SK-N-SH treated with all-trans-retinoic acid at 6 μM for 48 hours (cell line): Measurements from ENCODE around the gene TRPM1.

Experiments
- ARNTL ChIP-seq: fragments of 450-650 bp; formaldehyde crosslinking; IDR thresholded peaks from 2 replicates; pipeline ENCODE4 v1.5.0; 2020; ENCODE audit warnings: low read depth, mild to moderate bottlenecking, moderate library complexity, borderline replicate concordance
- OSR1 ChIP-seq: fragments of 250-450 bp; sonication (Bioruptor Pico); IDR thresholded peaks from 2 replicates; pipeline ENCODE4 v1.8.0; 2022; ENCODE audit warnings: moderate library complexity, mild to moderate bottlenecking, inconsistent platforms
- RARB ChIP-seq: fragments of 250-450 bp; sonication (Bioruptor Pico); IDR thresholded peaks from 2 replicates; pipeline ENCODE4 v1.8.0; 2021; ENCODE audit warnings: mild to moderate bottlenecking, moderate library complexity
- ZFP3 ChIP-seq: fragments of 250-450 bp; sonication (Bioruptor Pico); IDR thresholded peaks from 2 replicates; pipeline ENCODE4 v1.5.0; 2020; ENCODE audit warnings: mild to moderate bottlenecking, moderate library complexity
- ZNF565 ChIP-seq: fragments of 450-650 bp; formaldehyde crosslinking; conservative IDR thresholded peaks from 2 replicates; pipeline ENCODE4 v1.5.0; 2020; ENCODE audit warnings: low read depth, mild to moderate bottlenecking, moderate library complexity
- TF ChIP-seq, protein P1 (sequence below): fragments of 250-450 bp; sonication (Bioruptor Pico); IDR thresholded peaks from 2 replicates; pipeline ENCODE4 v1.5.1; 2020; ENCODE audit warnings: low read depth, mild to moderate bottlenecking, moderate library complexity
- TF ChIP-seq, protein P2 (sequence below): fragments of 250-450 bp; sonication (Bioruptor Pico); IDR thresholded peaks from 2 replicates; pipeline ENCODE4 v1.8.0; 2021; ENCODE audit warnings: low read depth, mild to moderate bottlenecking, moderate library complexity, borderline replicate concordance
- TF ChIP-seq, protein P3 (sequence below): fragments of 250-450 bp; sonication (Bioruptor Pico); IDR thresholded peaks from 2 replicates; pipeline ENCODE4 v1.8.0; 2020; ENCODE audit warnings: mild to moderate bottlenecking, moderate library complexity, borderline replicate concordance

DNA sequence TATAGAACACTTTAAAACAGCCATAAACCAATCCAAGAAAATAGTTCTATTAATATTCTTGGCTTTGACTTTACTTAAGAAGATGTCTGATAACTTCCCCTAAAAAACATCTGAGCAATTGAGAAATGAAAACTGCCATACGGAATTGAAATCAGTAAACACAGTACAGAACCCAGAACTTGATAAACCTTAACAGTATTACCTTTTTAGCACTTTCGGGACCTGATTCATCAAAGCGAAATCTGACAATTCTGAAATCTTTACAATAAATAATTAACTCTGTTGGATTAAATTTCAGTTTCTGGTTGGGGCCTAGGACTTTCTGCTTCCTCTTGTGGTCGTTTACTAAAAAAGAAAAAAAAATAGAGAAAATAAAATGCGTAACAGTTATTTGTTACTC, 127.4 kb downstream of the TRPM1 start:
- TF ChIP-seq RARB (CRISPR knock-in tag) (no peak), ZFP3 (CRISPR knock-in tag) (no peak), ARNTL (no peak), ZNF565 (CRISPR knock-in tag) (no peak), OSR1 (CRISPR knock-in tag) (no peak)
- TF ChIP-seq, protein P1, sequence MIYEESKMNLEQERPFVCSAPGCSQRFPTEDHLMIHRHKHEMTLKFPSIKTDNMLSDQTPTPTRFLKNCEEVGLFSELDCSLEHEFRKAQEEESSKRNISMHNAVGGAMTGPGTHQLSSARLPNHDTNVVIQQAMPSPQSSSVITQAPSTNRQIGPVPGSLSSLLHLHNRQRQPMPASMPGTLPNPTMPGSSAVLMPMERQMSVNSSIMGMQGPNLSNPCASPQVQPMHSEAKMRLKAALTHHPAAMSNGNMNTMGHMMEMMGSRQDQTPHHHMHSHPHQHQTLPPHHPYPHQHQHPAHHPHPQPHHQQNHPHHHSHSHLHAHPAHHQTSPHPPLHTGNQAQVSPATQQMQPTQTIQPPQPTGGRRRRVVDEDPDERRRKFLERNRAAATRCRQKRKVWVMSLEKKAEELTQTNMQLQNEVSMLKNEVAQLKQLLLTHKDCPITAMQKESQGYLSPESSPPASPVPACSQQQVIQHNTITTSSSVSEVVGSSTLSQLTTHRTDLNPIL (CRISPR knock-in tag), result no peak
- TF ChIP-seq, protein P2, sequence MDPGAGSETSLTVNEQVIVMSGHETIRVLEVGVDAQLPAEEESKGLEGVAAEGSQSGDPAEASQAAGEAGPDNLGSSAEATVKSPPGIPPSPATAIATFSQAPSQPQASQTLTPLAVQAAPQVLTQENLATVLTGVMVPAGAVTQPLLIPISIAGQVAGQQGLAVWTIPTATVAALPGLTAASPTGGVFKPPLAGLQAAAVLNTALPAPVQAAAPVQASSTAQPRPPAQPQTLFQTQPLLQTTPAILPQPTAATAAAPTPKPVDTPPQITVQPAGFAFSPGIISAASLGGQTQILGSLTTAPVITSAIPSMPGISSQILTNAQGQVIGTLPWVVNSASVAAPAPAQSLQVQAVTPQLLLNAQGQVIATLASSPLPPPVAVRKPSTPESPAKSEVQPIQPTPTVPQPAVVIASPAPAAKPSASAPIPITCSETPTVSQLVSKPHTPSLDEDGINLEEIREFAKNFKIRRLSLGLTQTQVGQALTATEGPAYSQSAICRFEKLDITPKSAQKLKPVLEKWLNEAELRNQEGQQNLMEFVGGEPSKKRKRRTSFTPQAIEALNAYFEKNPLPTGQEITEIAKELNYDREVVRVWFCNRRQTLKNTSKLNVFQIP, result no peak
- TF ChIP-seq, protein P3, sequence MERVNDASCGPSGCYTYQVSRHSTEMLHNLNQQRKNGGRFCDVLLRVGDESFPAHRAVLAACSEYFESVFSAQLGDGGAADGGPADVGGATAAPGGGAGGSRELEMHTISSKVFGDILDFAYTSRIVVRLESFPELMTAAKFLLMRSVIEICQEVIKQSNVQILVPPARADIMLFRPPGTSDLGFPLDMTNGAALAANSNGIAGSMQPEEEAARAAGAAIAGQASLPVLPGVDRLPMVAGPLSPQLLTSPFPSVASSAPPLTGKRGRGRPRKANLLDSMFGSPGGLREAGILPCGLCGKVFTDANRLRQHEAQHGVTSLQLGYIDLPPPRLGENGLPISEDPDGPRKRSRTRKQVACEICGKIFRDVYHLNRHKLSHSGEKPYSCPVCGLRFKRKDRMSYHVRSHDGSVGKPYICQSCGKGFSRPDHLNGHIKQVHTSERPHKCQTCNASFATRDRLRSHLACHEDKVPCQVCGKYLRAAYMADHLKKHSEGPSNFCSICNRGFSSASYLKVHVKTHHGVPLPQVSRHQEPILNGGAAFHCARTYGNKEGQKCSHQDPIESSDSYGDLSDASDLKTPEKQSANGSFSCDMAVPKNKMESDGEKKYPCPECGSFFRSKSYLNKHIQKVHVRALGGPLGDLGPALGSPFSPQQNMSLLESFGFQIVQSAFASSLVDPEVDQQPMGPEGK (CRISPR knock-in tag), result no peak
